SH-SY5Y (cell line): ENCODE data around the gene CPEB1.

Experiments used
- GATA2 ChIP-seq: IDR thresholded peaks from 2 replicates; pipeline ENCODE4 v1.6.1; 2011; ENCODE audit warnings: mild to moderate bottlenecking, low read depth, low read length
- GATA3 ChIP-seq: IDR thresholded peaks from 2 replicates; pipeline ENCODE4 v1.6.1; 2011; ENCODE audit warnings: low read depth, mild to moderate bottlenecking, low read length, moderate library complexity

GRCh38 chr15:82640672-82641071 lies 6.5 kb downstream of the CPEB1 start:
- TF ChIP-seq GATA2, result no peak
- no peak for TF ChIP-seq GATA3
